ENCODE results near the gene TFF2.

The TFF2 gene

DNA sequence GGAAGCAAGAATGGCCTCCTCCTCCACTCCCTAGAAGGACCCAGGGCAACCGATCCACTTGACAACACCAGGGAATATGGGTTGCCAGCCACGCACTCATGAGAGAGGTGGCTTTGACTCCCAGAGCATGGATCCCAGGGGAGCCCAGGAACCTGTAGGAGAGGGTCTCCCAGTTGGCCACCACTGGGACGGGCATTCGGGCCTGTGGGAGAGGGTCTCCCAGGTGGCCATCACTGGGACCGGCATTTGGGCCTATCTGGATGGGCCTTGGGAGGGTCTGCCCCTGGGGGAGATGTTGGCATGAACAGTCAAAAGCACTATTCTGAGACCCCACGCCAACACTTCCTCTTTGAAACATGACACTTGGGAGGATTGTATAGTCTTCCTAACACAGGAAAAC, 15.0 kb upstream of the TFF2 start:
- no peaks in the 10 kb centered on the region for H3K36me3 ChIP-seq (ENCODE audit: insufficient read depth, low read length)
- no peak overlapping the region for H3K9ac ChIP-seq (ENCODE audit: low read depth, low read length)
- H3K9me3 ChIP-seq (ENCODE audit: control insufficient read depth, insufficient read depth, low read length): no peaks in the 10 kb centered on the region
- no peaks in the 10 kb centered on the region for H3K4me1 ChIP-seq (ENCODE audit: insufficient read depth, low read length)

DNA sequence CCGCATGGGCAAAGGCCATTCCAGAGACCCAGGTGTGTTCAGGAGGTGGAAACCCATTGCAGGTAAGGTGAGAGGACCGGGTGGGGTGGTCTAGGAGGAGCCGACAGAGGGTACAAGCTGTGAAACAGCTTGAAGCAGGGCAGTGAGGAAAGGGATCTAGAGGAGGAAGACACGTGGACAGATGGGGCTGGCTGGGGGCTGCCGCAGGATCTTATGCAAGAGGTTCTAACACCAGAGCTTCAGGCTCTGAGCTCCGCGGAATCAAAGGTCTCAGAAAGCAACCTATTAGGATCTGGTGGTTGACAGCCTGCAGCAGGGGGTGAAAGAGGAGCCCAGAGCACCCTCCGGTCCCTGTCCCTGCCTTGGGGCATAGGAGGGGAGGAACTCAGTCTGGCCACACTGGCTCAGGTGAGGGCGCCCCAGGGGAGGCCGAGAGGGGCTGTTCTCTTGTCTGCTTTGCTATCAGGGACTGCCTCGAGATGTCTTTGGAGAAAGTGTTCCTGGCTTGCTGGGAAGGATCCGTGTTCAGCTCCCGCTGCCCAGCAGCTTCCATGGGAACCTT, 13.6 kb upstream of the TFF2 start:
- no peak overlapping the region for H3K9ac ChIP-seq (ENCODE audit: low read depth, low read length)

DNA sequence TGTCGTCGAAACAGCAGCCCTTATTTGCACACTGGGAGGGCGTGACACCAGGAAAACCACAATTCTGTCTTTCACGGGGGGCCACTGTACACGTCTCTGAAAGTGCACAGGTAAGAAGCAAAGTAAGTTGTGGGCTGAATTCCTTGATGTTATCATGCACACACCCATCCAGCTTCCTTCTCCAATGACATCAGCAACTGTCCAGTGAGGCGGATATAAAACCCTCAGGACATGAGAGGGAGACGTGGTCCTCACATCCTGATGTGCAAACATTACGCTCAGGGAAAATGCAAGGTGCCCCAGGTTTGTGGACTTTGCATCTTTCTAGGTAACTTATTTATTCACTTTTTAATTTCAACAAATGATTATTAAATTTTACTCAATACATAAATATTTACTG, 12.5 kb upstream of the TFF2 start:
- H3K36me3 ChIP-seq (ENCODE audit: insufficient read depth, low read length): no peaks in the 10 kb centered on the region
- no peaks in the 10 kb centered on the region; the same call in 1 of the 2 replicates for H3K9me3 ChIP-seq (ENCODE audit: control insufficient read depth, insufficient read depth, low read length)
- no peak overlapping the region for H3K9ac ChIP-seq (ENCODE audit: low read depth, low read length)
- no peaks in the 10 kb centered on the region for H3K4me1 ChIP-seq (ENCODE audit: insufficient read depth, low read length)

More for the DNA sequence above, 13.6 kb upstream of the TFF2 start:
- Histone ChIP-seq H3K9me3 (ENCODE audit: control insufficient read depth, insufficient read depth, low read length) (no peaks in the 10 kb centered on the region; the same call in 1 of the 2 replicates), H3K36me3 (ENCODE audit: insufficient read depth, low read length) (no peaks in the 10 kb centered on the region), H3K4me1 (ENCODE audit: insufficient read depth, low read length) (no peaks in the 10 kb centered on the region)

DNA sequence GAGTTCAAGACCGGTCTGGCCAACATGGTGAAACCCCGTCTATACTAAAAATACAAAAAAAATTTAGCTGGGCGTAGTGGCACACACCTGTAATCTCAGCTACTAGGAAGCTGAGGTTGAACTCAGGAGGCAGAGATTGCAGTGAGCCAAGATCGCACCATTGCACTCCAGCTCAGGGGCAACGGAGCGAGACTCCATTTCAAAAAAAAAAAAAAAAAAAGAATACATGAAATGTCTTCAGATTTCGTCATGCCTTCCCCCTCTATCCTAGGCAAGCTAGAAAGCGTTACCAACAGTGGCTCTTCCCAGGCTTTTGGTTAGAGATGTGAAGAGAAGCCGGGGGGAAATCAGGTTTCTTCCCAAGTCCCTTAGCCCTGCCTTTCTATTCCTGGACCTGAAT, 11.9 kb upstream of the TFF2 start:
- H3K9ac ChIP-seq (ENCODE audit: low read depth, low read length): no peak overlapping the region
- no peaks in the 10 kb centered on the region; the same call in 1 of the 2 replicates for H3K9me3 ChIP-seq (ENCODE audit: control insufficient read depth, insufficient read depth, low read length)
- no peaks in the 10 kb centered on the region for H3K4me1 ChIP-seq (ENCODE audit: insufficient read depth, low read length)
- H3K36me3 ChIP-seq (ENCODE audit: insufficient read depth, low read length): no peaks in the 10 kb centered on the region

DNA sequence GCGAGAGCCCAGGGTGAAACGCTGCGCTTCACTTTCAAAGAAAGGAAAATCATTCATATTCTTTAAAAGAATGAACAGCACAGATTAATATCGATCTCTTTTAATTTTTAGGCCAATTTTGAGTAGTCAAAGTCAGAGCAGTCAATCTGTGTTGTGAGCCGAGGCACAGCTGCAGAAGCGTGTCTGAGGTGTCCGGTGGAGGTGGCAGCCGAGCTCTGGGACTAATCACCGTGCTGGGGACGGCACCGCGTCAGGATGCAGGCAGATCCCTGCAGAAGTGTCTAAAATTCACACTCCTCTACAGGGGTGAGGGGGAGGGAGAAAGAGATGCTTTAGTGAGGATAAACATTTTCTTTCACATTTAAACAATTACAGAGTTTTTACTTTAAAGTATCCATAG, 11.4 kb upstream of the TFF2 start:
- H3K36me3 ChIP-seq (ENCODE audit: insufficient read depth, low read length): no peaks in the 10 kb centered on the region
- H3K9me3 ChIP-seq (ENCODE audit: control insufficient read depth, insufficient read depth, low read length): no peaks in the 10 kb centered on the region; the same call in 1 of the 2 replicates
- no peaks in the 10 kb centered on the region for H3K4me1 ChIP-seq (ENCODE audit: insufficient read depth, low read length)
- no peak overlapping the region for H3K9ac ChIP-seq (ENCODE audit: low read depth, low read length)

DNA sequence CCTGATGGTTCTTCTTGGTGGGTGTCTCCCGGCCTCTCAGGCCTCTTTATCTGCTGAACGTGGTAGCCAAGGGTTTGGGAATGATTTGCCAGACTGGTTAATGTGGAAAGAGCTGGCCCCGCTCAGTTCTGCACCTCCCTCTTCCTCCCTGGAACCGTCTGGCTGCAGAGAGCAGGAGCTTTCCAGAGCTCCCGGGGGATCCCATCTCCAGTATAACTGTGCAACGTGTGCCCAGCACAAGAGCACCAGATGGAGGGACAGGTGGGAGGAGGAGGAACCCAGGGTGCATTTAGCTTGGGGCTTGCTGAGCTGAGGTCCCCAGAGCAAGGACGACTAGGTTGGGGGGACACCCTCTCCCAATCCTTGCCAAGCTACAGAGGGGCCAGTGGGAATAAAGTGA, 10.5 kb upstream of the TFF2 start:
- Histone ChIP-seq H3K36me3 (ENCODE audit: insufficient read depth, low read length) (no peaks in the 10 kb centered on the region), H3K4me1 (ENCODE audit: insufficient read depth, low read length) (no peaks in the 10 kb centered on the region), H3K9ac (ENCODE audit: low read depth, low read length) (no peak overlapping the region), H3K9me3 (ENCODE audit: control insufficient read depth, insufficient read depth, low read length) (peaks cover 2% of the 10 kb centered on the region; the same call in 1 of the 2 replicates)

DNA sequence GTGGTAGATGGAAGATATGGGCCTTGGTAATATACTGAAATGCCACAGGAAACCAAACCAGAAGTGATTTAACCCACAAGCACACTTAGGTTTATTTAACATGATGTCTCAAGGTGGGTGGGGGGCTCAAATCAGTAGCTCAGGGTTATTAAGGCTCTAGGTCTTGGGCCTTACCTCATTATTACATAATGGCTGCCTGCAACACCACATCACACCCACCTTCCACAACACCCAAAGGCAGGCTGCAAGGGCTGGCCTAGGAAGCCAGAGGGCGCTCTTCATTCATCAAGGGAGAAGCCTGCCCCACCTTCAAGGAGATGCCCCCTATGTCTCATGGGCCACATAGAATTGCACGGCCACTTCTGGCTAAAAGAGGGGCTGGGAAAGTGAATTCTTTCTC, 9.5 kb upstream of the TFF2 start:
- Histone ChIP-seq H3K9ac (ENCODE audit: low read depth, low read length) (no peak overlapping the region), H3K4me1 (ENCODE audit: insufficient read depth, low read length) (no peaks in the 10 kb centered on the region), H3K36me3 (ENCODE audit: insufficient read depth, low read length) (no peaks in the 10 kb centered on the region), H3K9me3 (ENCODE audit: control insufficient read depth, insufficient read depth, low read length) (peaks cover 2% of the 10 kb centered on the region; the same call in 1 of the 2 replicates)

DNA sequence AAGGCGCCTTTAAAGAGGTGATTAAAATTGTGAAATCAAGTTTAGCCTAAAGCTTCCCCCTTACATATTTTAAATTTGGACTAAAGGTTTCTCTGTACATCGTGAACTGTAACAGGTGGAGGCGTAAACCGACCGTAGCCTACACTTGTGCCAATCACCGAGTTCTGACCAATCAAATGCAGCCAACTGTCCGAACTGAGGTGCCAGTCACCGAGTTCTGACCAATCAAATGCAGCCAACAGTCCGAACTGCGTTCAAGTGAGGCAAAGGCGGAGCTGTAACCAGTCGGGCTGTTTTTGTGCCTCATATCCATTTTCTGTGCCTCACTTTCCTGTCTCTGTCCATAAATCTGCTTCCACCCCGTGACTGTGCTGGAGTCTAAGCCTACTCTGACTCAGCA, 8.1 kb upstream of the TFF2 start:
- H3K9me3 ChIP-seq (ENCODE audit: control insufficient read depth, insufficient read depth, low read length): peaks cover 2% of the 10 kb centered on the region; the same call in 1 of the 2 replicates
- H3K9ac ChIP-seq (ENCODE audit: low read depth, low read length): no peak overlapping the region
- no peaks in the 10 kb centered on the region for H3K4me1 ChIP-seq (ENCODE audit: insufficient read depth, low read length)
- no peaks in the 10 kb centered on the region for H3K36me3 ChIP-seq (ENCODE audit: insufficient read depth, low read length)

DNA sequence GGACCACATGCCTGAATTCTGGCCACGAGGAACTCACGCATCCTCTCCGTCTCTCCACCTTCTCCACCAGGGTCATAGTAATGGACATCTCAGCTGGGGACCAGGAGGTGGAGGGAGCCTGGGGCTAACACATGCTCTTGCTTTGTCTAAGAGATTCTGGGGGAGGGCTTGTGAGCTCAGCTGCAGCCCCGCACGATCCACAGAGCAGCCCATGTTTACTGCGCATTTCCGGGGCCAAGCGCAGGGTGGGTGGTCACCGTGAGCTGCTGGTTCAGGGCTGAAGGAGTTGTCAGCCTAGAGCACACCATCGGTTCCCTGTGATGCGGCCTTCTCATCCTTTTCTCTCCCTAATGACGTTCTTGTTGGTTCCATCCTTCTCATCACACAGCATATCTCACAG, 7.5 kb upstream of the TFF2 start:
- H3K9me3 ChIP-seq (ENCODE audit: control insufficient read depth, insufficient read depth, low read length): peaks cover 2% of the 10 kb centered on the region; the same call in 1 of the 2 replicates
- H3K4me1 ChIP-seq (ENCODE audit: insufficient read depth, low read length): no peaks in the 10 kb centered on the region
- no peaks in the 10 kb centered on the region for H3K36me3 ChIP-seq (ENCODE audit: insufficient read depth, low read length)
- H3K9ac ChIP-seq (ENCODE audit: low read depth, low read length): no peak overlapping the region

DNA sequence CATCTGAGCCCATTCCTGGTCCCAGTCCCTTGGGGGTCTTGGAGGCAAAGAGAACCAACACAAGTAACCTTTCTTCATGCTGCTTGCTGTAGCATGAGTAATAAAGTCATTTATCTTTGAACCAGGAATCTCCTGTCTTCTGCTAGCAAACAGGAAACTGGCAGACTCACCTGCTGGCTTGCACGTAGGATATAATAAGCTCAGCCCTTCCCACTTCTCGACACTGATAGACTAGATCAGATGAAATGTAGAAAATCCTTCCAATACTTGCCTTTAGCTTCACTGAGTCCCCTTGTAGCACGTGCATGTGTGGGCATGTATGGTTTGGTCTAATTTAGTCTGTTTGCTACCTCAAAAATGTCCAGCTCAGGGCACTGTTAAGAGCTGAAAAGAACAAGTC, 6.5 kb upstream of the TFF2 start:
- peaks cover 2% of the 10 kb centered on the region; the same call in 1 of the 2 replicates for H3K9me3 ChIP-seq (ENCODE audit: control insufficient read depth, insufficient read depth, low read length)
- H3K9ac ChIP-seq (ENCODE audit: low read depth, low read length): no peak overlapping the region
- no peaks in the 10 kb centered on the region for H3K4me1 ChIP-seq (ENCODE audit: insufficient read depth, low read length)
- H3K36me3 ChIP-seq (ENCODE audit: insufficient read depth, low read length): no peaks in the 10 kb centered on the region

DNA sequence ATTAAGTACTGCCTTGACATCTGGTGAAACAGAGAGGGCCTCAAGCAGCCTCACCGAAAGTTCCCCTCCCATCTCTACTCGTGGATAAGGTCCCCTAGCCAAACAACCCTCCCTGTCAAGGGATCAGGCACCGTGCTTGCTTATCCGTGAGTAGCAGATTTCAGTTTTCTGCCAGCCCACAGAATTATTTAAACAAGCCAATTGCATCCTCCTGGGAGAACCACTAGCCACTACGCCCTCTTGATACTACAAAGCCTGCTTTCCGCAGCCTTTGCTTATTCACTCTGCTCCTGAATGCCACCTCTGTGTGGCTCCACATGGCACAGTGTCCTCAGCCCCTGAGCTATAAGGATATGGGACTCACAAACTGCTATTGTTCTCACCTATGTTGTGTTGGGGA, 5.9 kb upstream of the TFF2 start:
- Histone ChIP-seq H3K9ac (ENCODE audit: low read depth, low read length) (no peak overlapping the region), H3K36me3 (ENCODE audit: insufficient read depth, low read length) (no peaks in the 10 kb centered on the region), H3K9me3 (ENCODE audit: control insufficient read depth, insufficient read depth, low read length) (peaks cover 2% of the 10 kb centered on the region; the same call in 1 of the 2 replicates)

DNA sequence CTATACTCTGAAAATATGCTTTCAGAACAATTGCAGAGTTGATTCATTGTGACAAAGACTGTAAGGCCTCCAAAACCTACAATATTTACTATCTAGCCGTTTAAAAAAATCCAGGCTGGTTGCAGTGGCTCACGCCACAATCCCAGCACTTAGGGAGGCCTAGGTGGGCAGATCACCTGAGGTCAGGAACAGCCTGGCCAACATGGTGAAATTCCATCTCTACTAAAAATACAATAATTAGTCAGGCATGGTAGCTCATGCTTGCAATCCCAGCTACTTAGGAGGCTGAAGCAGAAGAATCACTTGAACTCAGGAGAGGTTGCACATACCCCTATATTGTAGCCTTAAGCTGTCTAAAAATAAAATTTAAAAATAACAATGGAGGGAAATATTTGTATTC, 5.3 kb upstream of the TFF2 start:
- Histone ChIP-seq H3K4me1 (ENCODE audit: insufficient read depth, low read length) (no peaks in the 10 kb centered on the region), H3K36me3 (ENCODE audit: insufficient read depth, low read length) (no peaks in the 10 kb centered on the region), H3K9ac (ENCODE audit: low read depth, low read length) (no peak overlapping the region), H3K9me3 (ENCODE audit: control insufficient read depth, insufficient read depth, low read length) (peaks cover 2% of the 10 kb centered on the region; the same call in 1 of the 2 replicates)

More for the DNA sequence above, 5.9 kb upstream of the TFF2 start:
- no peaks in the 10 kb centered on the region for H3K4me1 ChIP-seq (ENCODE audit: insufficient read depth, low read length)

DNA sequence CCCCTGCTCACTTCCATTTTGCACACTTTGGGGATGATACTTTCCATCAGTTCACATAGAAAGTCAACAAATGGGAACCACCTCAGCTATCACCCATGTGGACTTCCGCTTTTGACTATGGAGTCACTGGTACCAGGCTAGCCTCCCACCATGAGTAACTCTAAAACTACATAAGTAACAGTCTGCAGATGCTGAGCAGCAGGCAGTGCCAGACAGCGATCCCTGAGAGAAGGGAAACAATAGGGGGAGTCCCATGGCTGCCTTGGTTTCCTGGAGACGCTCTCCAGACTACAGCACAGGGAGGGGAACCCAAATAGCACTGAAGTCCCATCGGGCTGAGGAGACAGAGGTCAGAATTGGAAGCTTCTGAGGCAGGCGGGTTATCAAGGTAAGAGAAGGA, 2.8 kb upstream of the TFF2 start:
- Histone ChIP-seq H3K9ac (ENCODE audit: low read depth, low read length) (no peak overlapping the region), H3K4me1 (ENCODE audit: insufficient read depth, low read length) (no peaks in the 10 kb centered on the region), H3K36me3 (ENCODE audit: insufficient read depth, low read length) (no peaks in the 10 kb centered on the region), H3K9me3 (ENCODE audit: control insufficient read depth, insufficient read depth, low read length) (0 out of 2 replicates have a peak, but pooled peaks cover 2% of the 10 kb centered on the region)

DNA sequence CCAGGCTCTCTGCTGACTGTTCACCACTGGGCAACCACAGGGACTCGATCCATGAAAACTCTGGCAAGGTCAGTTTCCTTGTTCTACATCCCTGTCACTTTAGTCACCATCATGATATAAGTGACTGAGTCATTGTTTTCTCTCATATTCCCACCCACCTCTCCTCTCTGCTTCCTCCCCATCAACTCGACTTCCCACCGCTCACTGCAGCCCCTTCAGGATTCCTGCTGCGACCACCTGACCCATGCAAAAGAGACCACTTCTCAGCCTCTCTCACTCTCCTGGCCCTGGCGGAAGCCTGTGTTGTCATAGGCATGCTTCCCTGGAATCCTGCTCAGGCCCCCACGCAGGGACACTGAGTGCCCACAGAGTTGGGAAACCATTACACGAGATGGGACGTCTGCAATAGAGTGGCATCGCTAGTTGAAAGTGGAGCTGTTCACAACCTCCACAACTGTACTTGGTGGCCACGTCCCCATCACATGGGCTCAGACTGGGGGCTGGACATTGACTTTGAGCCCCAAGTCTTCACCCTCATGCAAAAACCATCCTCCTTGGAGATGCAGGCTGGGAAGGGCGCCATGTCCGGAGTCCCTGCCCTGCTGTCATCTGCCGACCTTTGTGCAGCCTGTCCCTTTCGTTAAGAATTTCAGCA, 1.8 kb upstream of the TFF2 start:
- H3K4me1 ChIP-seq (ENCODE audit: insufficient read depth, low read length): no peaks in the 10 kb centered on the region
- H3K36me3 ChIP-seq (ENCODE audit: insufficient read depth, low read length): no peaks in the 10 kb centered on the region
- H3K9ac ChIP-seq (ENCODE audit: low read depth, low read length): no peak overlapping the region
- 0 out of 2 replicates have a peak, but pooled peaks cover 2% of the 10 kb centered on the region for H3K9me3 ChIP-seq (ENCODE audit: control insufficient read depth, insufficient read depth, low read length)

Measured in ES-I3 (cell line).